K562 (cell line): ENCODE results near the gene ARHGAP24. TPM values are rescaled to one million over a fixed set of nuclear protein-coding genes. Genes with fewer than 3 reads are reported as not detected.

ENCODE experiments used
- ATAC-seq: fragments of 200-7000 bp; cut with Tn5 transposase; 3 replicates; pipeline ENCODE4 v1.9.1; 2020; ENCODE audit warnings: moderate library complexity
- BruUV-seq: library from RNA; stranded (reverse); fragments of 400-500 nt; replicated peaks from 2 replicates; lab custom pipeline; 2021; lab: Mats Ljungman, UMichigan
- CTCF ChIA-PET: fragments of 300-600 bp; formaldehyde crosslinking; extraction: SDS; loops from one replicate; lab custom pipeline; 2021; ENCODE audit warnings: low intra/inter-chr PET ratio; lab: Yijun Ruan, JAX
- POLR2A ChIA-PET: fragments of 300-600, 350-650 bp; sonication (Branson Sonifier 250); formaldehyde crosslinking; extraction: SDS; loops from one replicate; lab custom pipeline; 2021; ENCODE audit warnings: antibody characterized with exemption, inconsistent platforms; lab: Yijun Ruan, JAX
- DNase-seq, 4 experiments: peaks; one replicate each; pipeline versions ENCODE4 v3.0.0 to v3.0.0-alpha.2; 2011 to 2018; ENCODE audit warnings: low spot score in 3 of 4, mixed read lengths in 3 of 4; ENCODE audit errors: extremely low read depth in 1 of 4
- FAIRE-seq: peaks from 2 replicates; lab custom pipeline; 2011; peaks lifted over from hg19 to GRCh38; lab: Jason Lieb, UNC
- H2AFZ ChIP-seq: 2 replicates; pipeline ENCODE4 v1.6.0; 2011; ENCODE audit warnings: low read depth, low read length, control low read depth, inconsistent platforms
- H3K27ac ChIP-seq: fragments of 200-600 bp; 3 replicates; pipeline ENCODE4 v1.8.0; 2011; ENCODE audit warnings: low read depth, mild to moderate bottlenecking, control low read depth, inconsistent platforms, low read length, moderate library complexity, mixed read lengths; ENCODE audit errors: extremely low read depth
- H3K27me3 ChIP-seq, 2 experiments: fragments of 300-600 bp in 1 of 2; 2 replicates in 1 of 2; 3 replicates in 1 of 2; pipeline versions ENCODE4 v1.6.0 to v1.8.0; 2011; ENCODE audit warnings: inconsistent platforms in 2 of 2, low read length in 2 of 2, mild to moderate bottlenecking in 1 of 2, mixed read lengths in 1 of 2, moderate library complexity in 1 of 2; ENCODE audit not compliant: control insufficient read depth in 2 of 2, insufficient read depth in 2 of 2
- H3K36me3 ChIP-seq: fragments of 300-600 bp; 3 replicates; pipeline ENCODE4 v1.8.0; 2011; ENCODE audit warnings: mild to moderate bottlenecking, low read length, inconsistent platforms; ENCODE audit not compliant: control insufficient read depth, insufficient read depth
- H3K4me1 ChIP-seq, 2 experiments: fragments of 200-600 bp in 1 of 2; replicated peaks in 1 of 2; 2 replicates in 1 of 2; 3 replicates in 1 of 2; pipeline versions ENCODE4 v1.5.1 to v1.8.0; 2011; ENCODE audit warnings: inconsistent platforms in 2 of 2, low read length in 2 of 2, mild to moderate bottlenecking in 1 of 2, mixed read lengths in 1 of 2, moderate library complexity in 1 of 2; ENCODE audit not compliant: control insufficient read depth in 2 of 2, insufficient read depth in 2 of 2
- H3K4me2 ChIP-seq: 2 replicates; pipeline ENCODE4 v1.6.1; 2011; ENCODE audit warnings: low read length, control low read depth, inconsistent platforms, mixed read lengths; ENCODE audit not compliant: insufficient read depth
- H3K4me3 ChIP-seq: fragments of 200-600 bp; sonication (generic), shearing (Covaris generic); 2 replicates; pipeline ENCODE4 v1.5.1; 2016; ENCODE audit warnings: control low read depth, inconsistent platforms
- H3K79me2 ChIP-seq: fragments of 200-600 bp; 3 replicates; pipeline ENCODE4 v1.8.0; 2011; ENCODE audit warnings: low read length, inconsistent platforms; ENCODE audit not compliant: control insufficient read depth, insufficient read depth
- H3K9ac ChIP-seq, 2 experiments: 2 replicates each; pipeline versions ENCODE4 v1.6.0 to v1.6.1; 2011; ENCODE audit warnings: low read depth in 2 of 2, low read length in 2 of 2, control low read depth in 1 of 2, inconsistent platforms in 1 of 2, mild to moderate bottlenecking in 1 of 2, mixed read lengths in 1 of 2; ENCODE audit not compliant: insufficient read depth in 1 of 2
- H3K9me1 ChIP-seq: one replicate; pipeline ENCODE4 v1.6.0; 2011; ENCODE audit warnings: inconsistent platforms, mild to moderate bottlenecking, low read length, moderate library complexity; ENCODE audit not compliant: control insufficient read depth, insufficient read depth
- H3K9me3 ChIP-seq: replicated peaks from 2 replicates; pipeline ENCODE4 v1.5.1; 2011; ENCODE audit warnings: low read depth, low read length, inconsistent platforms; ENCODE audit not compliant: control insufficient read depth, insufficient read depth
- H4K20me1 ChIP-seq: replicated peaks from 2 replicates; pipeline ENCODE4 v1.6.1; 2011; ENCODE audit warnings: low read length, inconsistent platforms, mixed read lengths; ENCODE audit not compliant: control insufficient read depth, insufficient read depth
- GABPA ChIP-seq: fragments of 200-800 bp; sonication (Bioruptor generic); conservative IDR thresholded peaks from 2 replicates; pipeline ENCODE4 v1.6.1; 2016; ENCODE audit warnings: low read depth, missing genetic modification characterization, missing compliant biosample characterization
- HDAC3 ChIP-seq: fragments of 450-650 bp; IDR thresholded peaks from 2 replicates; pipeline ENCODE4 v1.6.1; 2018; ENCODE audit warnings: borderline replicate concordance, mild to moderate bottlenecking, moderate library complexity; ENCODE audit not compliant: partially characterized antibody
- HEY1 ChIP-seq: fragments of 250-450 bp; sonication (Bioruptor Pico); IDR thresholded peaks from 2 replicates; pipeline ENCODE4 v1.5.0; 2020; ENCODE audit warnings: mild to moderate bottlenecking, moderate library complexity, borderline replicate concordance
- HNRNPUL1 ChIP-seq: fragments of 200-400 bp; formaldehyde crosslinking; IDR thresholded peaks from 2 replicates; pipeline ENCODE4 v1.6.1; 2017; ENCODE audit warnings: low read length
- KHSRP ChIP-seq: fragments of 450-650 bp; IDR thresholded peaks from 2 replicates; pipeline ENCODE4 v1.6.1; 2017
- KLF10 ChIP-seq: fragments of 250-450 bp; sonication (Bioruptor Pico); IDR thresholded peaks from 2 replicates; pipeline ENCODE4 v1.6.1; 2021; ENCODE audit warnings: matching md5 sums
- MNT ChIP-seq, 2 experiments: fragments of 450-650 bp; conservative IDR thresholded peaks; 2 replicates each; pipeline ENCODE4 v1.6.1; 2017; ENCODE audit warnings: mild to moderate bottlenecking in 2 of 2, moderate library complexity in 2 of 2
- MYNN ChIP-seq, 2 experiments: sonication (generic); formaldehyde crosslinking in 1 of 2; IDR thresholded peaks; 2 replicates each; pipeline versions ENCODE4 v1.5.0 to v1.6.1; 2016 to 2020; ENCODE audit warnings: antibody characterized with exemption in 1 of 2, missing genetic modification reagents in 1 of 2
- NCOA6 ChIP-seq: fragments of 450-650 bp; IDR thresholded peaks from 2 replicates; pipeline ENCODE4 v1.6.1; 2017; ENCODE audit warnings: mild to moderate bottlenecking
- POLR2G ChIP-seq: fragments of 200-400 bp; formaldehyde crosslinking; IDR thresholded peaks from 2 replicates; pipeline ENCODE4 v1.6.1; 2017; ENCODE audit warnings: low read depth, mild to moderate bottlenecking, antibody characterized with exemption, low read length, moderate library complexity
- RERE ChIP-seq: sonication (generic); formaldehyde crosslinking; IDR thresholded peaks from 2 replicates; pipeline ENCODE4 v1.8.0; 2023; ENCODE audit warnings: missing genetic modification reagents, mild to moderate bottlenecking, borderline replicate concordance
- TCFL5 ChIP-seq: fragments of 250-450 bp; sonication (Bioruptor Pico); conservative IDR thresholded peaks from 2 replicates; pipeline ENCODE4 v1.6.1; 2021; ENCODE audit warnings: mild to moderate bottlenecking, moderate library complexity, matching md5 sums
- TRIM24 ChIP-seq, 2 experiments: fragments of 450-650 bp; IDR thresholded peaks; 2 replicates each; pipeline ENCODE4 v1.6.1; 2016
- ZNF24 ChIP-seq: fragments of 450-650 bp; IDR thresholded peaks from 2 replicates; pipeline ENCODE4 v1.6.1; 2016
- ZNF740 ChIP-seq, 3 experiments: fragments of 200-800 bp in 1 of 3; sonication (Bioruptor generic) in 1 of 3; sonication (generic) in 1 of 3; formaldehyde crosslinking in 1 of 3; IDR thresholded peaks; 2 replicates each; pipeline versions ENCODE4 v1.6.1 to v1.8.0; 2016 to 2022; ENCODE audit warnings: mild to moderate bottlenecking in 2 of 3, missing compliant biosample characterization in 2 of 3, missing genetic modification characterization in 2 of 3, missing genetic modification reagents in 1 of 3
- WGBS: fragments of 100-300 bp; shearing (Covaris generic); methylation state at CpG from one replicate; pipeline ENCODE4 v1.1.6; 2016; ENCODE audit warnings: low coverage, mixed read lengths; ENCODE audit not compliant: insufficient coverage; ENCODE audit errors: missing lambda C conversion rate; 5-methylcytosine and 5-hydroxymethylcytosine counted together
- in situ Hi-C: fragments of 300-500 bp; cut with MboI; formaldehyde crosslinking; loops from 4 replicates; pipeline ENCODE4 v1.15.0; 2018; ENCODE audit warnings: inconsistent platforms, mixed read lengths
- intact Hi-C: fragments of 100-400 bp; cut with micrococcal nuclease; formaldehyde crosslinking; loops from 2 replicates; pipeline ENCODE4 v1.14.2; 2022
- polyA plus RNA-seq, 8 experiments: library from polyadenylated mRNA; depleted of rRNA in 4 of 8; stranded (reverse) in 5 of 8; unstranded in 3 of 8; fragments of >200 nt; fragmentation: Nextera tagmentation in 2 of 8; fragmentation: Illumina TruSeq in 1 of 8; extraction: Ambion mirVana in 2 of 8; extraction: Trizol in 1 of 8; gene quantifications; 2 replicates each; pipeline versions ENCODE4 v1.2.1 to v1.2.3, GENCODE V29; 2011 to 2014; ENCODE audit warnings: inconsistent platforms in 1 of 8, missing spikeins in 1 of 8
- total RNA-seq, 7 experiments: library from RNA; depleted of rRNA in 6 of 7; stranded (reverse); fragments of >200 nt in 6 of 7; fragmentation: Illumina TruSeq in 2 of 7; extraction: Trizol in 2 of 7; gene quantifications; 2 replicates each; pipeline versions ENCODE4 v1.2.1 to v1.2.3, GENCODE V29; 2011 to 2021; ENCODE audit warnings: low replicate concordance in 1 of 7

ARHGAP24 gene
- total and polyA plus RNA-seq, 9 of the 15 experiments (the other 6 are each of a cell fraction or from before 2014, with no cell fraction given): 8.0 to 22.6 (median 14.0) TPM

- 52% methylated on average over 3 of the region's 3 CpGs for WGBS
- no peak for FAIRE-seq
These were observed 142.3 kb downstream of the ARHGAP24 start for GRCh38 chr4:85617202-85617601.

More at GRCh38 chr4:85617202-85617601, 142.3 kb downstream of the ARHGAP24 start:
- Histone ChIP-seq H3K27me3 (no peaks in the 10 kb centered on the region), H3K9me1 (no peaks in the 10 kb centered on the region), H3K9me3 (no peaks in the 10 kb centered on the region), H4K20me1 (no peaks in the 10 kb centered on the region), H3K27ac (no peak overlapping the region), H2AFZ (no peak overlapping the region), H3K4me2 (no peak overlapping the region)
- ChIA-PET POLR2A (no interaction called here), CTCF (no interaction called here)
- in situ Hi-C loops: no loop called here
- no peak for DNase-seq
- no peak for ATAC-seq
- intact Hi-C loops: no loop called here
- no peak for TF ChIP-seq ZNF740 (CRISPR knock-in tag; IDR thresholded peaks at IDR 0.05)
- no peak for TF ChIP-seq ZNF740 (tag; IDR thresholded peaks at IDR 0.05)
- no peak for TF ChIP-seq KHSRP
- TF ChIP-seq KLF10 (CRISPR knock-in tag): no peak
- no peak for TF ChIP-seq HEY1 (CRISPR knock-in tag)
- no peak for TF ChIP-seq TCFL5 (CRISPR knock-in tag)
- TF ChIP-seq TRIM24 (IDR thresholded peaks at IDR 0.05): no peak
- TF ChIP-seq MNT (conservative IDR thresholded peaks at IDR 0.05): no peak
- TF ChIP-seq GABPA: no peak
- TF ChIP-seq HDAC3: no peak
- TF ChIP-seq HNRNPUL1: no peak
- no peak for TF ChIP-seq MYNN (IDR thresholded peaks at IDR 0.05)
- no peak for TF ChIP-seq MYNN (CRISPR knock-in tag; IDR thresholded peaks at IDR 0.05)
- TF ChIP-seq NCOA6: no peak
- no peak for TF ChIP-seq RERE
- no peak for TF ChIP-seq POLR2G
- TF ChIP-seq ZNF24: no peak
- TF ChIP-seq, all 486 proteins: peak for 0
- Histone ChIP-seq H3K36me3 (no peaks in the 10 kb centered on the region), H3K9ac (no peak overlapping the region), H3K4me3 (no peak overlapping the region), H3K4me1 (no peaks in the 10 kb centered on the region), H3K79me2 (peaks cover 4% of the 10 kb centered on the region; the same call in 1 of the 3 replicates)
- BruUV-seq: no TSS peak
